Astrocyte (in vitro differentiated cells and primary cell): ENCODE results near the gene SLC35D2.

Experiments
- EZH2 ChIP-seq: IDR thresholded peaks from 2 replicates; pipeline ENCODE4 v1.6.1; 2012; ENCODE audit warnings: mild to moderate bottlenecking, low read length, inconsistent platforms; ENCODE audit not compliant: insufficient read depth
- TF ChIP-seq, protein P1 (sequence below): IDR thresholded peaks from 2 replicates; pipeline ENCODE4 v1.5.1; 2011; ENCODE audit warnings: low read depth, mild to moderate bottlenecking, inconsistent platforms, low read length, moderate library complexity; ENCODE audit not compliant: insufficient read depth

DNA sequence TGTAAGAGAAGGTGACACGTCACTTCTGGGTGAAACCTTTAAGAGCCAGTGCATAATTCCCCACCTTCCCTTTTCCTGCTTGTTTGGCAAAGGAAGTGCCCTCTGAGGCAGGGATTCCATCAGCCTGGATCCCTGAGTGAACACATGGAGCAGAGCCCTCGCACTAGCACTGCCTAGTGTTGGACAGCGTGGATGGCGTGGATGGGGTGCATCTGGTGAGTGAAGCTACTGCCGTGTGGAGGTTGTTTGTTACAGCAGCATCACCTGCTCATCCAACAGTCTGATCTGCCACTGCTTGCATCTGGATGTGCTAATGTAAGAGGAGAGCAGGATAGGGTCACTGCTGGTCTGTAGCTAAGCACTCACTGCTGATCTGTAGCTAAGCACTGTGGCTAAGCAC is 35.2 kb downstream of the SLC35D2 start:
- TF ChIP-seq, protein P1, sequence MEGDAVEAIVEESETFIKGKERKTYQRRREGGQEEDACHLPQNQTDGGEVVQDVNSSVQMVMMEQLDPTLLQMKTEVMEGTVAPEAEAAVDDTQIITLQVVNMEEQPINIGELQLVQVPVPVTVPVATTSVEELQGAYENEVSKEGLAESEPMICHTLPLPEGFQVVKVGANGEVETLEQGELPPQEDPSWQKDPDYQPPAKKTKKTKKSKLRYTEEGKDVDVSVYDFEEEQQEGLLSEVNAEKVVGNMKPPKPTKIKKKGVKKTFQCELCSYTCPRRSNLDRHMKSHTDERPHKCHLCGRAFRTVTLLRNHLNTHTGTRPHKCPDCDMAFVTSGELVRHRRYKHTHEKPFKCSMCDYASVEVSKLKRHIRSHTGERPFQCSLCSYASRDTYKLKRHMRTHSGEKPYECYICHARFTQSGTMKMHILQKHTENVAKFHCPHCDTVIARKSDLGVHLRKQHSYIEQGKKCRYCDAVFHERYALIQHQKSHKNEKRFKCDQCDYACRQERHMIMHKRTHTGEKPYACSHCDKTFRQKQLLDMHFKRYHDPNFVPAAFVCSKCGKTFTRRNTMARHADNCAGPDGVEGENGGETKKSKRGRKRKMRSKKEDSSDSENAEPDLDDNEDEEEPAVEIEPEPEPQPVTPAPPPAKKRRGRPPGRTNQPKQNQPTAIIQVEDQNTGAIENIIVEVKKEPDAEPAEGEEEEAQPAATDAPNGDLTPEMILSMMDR, result no peak
- TF ChIP-seq EZH2, result no peak
